ENCODE measurements around the gene ARHGDIA.

DNA sequence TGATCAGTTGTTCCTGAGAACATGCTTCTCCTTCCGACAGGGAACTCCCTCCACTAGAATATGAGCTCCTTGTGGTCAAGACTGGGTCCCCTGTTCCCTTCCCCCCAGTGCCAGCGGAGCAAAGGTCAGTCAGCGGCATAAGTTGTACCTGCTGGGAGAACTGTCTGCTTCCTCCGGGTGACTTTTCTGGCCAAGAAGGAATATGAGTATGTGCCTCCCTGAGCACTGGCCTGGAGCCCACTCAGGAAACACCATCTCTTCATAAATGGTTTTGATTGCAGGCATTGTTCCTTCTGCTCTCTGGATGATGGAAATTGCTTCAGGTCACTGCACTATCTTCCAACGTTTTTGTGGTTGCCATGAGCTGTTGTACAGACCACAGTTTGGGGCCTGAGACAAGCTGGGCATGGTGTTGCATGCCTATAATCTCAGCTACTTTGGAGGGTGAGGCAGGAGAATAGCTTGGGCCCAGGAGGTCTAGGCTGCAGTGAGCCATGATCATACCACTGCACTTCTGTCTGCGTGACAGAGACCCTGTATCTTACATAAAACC is 7.9 kb downstream of the ARHGDIA start:
- TF ChIP-seq POLR2A (IDR thresholded peaks at IDR 0.05) (no peak), EP300 (IDR thresholded peaks at IDR 0.05) (no peak)
- TF ChIP-seq, protein P1, sequence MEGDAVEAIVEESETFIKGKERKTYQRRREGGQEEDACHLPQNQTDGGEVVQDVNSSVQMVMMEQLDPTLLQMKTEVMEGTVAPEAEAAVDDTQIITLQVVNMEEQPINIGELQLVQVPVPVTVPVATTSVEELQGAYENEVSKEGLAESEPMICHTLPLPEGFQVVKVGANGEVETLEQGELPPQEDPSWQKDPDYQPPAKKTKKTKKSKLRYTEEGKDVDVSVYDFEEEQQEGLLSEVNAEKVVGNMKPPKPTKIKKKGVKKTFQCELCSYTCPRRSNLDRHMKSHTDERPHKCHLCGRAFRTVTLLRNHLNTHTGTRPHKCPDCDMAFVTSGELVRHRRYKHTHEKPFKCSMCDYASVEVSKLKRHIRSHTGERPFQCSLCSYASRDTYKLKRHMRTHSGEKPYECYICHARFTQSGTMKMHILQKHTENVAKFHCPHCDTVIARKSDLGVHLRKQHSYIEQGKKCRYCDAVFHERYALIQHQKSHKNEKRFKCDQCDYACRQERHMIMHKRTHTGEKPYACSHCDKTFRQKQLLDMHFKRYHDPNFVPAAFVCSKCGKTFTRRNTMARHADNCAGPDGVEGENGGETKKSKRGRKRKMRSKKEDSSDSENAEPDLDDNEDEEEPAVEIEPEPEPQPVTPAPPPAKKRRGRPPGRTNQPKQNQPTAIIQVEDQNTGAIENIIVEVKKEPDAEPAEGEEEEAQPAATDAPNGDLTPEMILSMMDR (IDR thresholded peaks at IDR 0.05): no peak
